HT-29 (cell line): ENCODE measurements around the gene CYCS. TPM values are rescaled to one million over a fixed set of nuclear protein-coding genes. Genes with fewer than 3 reads are reported as not detected.

Experiments used
- total RNA-seq: library from RNA; depleted of rRNA; stranded (reverse); fragments of >200 nt; shearing (Covaris generic); gene quantifications from 2 replicates; pipeline ENCODE4 v1.2.3, GENCODE V29; 2014; rRNA removed

Gene CYCS
- total RNA-seq, 1 experiment from 2014 or later: 45.2 TPM

Other genes starting within 250 kb of the CYCS start
- gene OSBPL3, start 145.1 kb downstream of the CYCS start, total RNA-seq: 8.3 and 13.7 TPM in 2 replicates
- not detected in 2 replicates for gene NPVF, start 103.2 kb upstream of the CYCS start, total RNA-seq